COR-L47 (cell line): Measurements from ENCODE around the gene FCHSD2.
"Not testable (repeated sequence)": the region's sequence is repeated elsewhere in the genome, so short reads cannot be mapped to it uniquely, and the experiment has no call there.

ENCODE experiments used
- DNase-seq: peaks from one replicate; lab custom pipeline; 2025; lab: John Stamatoyannopoulos, UW

The FCHSD2 gene

DNA sequence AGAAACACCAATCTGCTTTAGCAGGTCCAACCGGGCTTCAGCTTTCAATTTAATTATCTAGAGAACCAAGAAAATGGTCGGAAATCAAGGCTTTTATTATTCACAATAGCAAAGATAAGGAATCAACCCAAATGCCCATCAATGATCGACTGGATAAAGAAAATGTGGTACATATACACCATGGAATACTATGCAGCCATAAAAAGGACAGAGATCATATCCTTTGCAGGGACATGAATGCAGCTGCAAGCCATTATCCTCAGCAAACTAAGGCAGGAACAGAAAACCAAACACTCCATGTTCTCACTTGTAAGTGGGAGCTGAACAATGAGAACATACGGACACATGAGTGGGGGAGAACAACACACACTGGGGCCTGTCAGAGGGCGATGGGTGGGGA is 274.1 kb downstream of the FCHSD2 start:
- no peak for DNase-seq

DNA sequence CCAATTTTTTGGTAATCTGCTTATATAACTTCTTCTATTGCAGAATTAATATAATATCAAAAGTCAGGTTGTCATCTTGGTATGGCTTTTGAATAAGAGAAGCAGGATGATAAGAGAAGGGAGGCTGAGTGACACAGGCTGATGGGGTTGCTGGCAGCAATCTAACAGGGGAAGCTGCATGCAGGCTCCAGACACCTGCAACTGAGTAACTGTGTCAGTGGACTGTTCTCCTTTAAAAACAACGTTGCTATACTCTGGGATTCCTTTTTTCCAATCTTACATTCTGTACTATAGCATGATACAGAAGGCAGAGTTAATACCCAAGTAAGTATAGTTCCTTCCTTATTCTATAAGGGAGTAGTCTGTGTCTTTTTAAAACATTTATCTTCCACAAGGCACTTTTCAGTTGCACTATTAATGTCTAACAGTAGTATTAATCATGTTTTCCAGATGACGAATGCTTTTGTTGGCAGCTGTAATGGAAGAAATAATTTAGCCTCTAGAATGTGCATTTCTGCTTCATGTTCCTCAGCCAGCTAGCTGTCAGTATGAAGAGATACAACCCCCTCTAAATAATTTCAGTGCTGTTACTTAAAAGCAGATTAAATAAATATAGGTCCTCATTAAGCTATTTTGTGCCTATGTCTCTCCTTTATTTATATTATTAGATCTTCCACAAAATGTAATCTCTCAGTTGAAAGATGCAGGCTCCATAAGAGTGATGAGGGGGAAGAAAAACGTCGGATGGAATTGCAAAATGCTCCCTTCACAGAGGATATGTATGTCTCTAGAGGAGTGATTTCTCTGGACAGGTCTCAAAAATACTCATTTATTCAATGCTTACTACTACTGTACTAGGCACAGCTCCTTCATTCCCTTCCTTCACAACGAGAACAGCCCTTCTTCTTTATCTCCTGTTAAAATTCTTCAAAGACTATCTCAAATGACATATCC is 277.1 kb downstream of the FCHSD2 start:
- DNase-seq, result no peak

DNA sequence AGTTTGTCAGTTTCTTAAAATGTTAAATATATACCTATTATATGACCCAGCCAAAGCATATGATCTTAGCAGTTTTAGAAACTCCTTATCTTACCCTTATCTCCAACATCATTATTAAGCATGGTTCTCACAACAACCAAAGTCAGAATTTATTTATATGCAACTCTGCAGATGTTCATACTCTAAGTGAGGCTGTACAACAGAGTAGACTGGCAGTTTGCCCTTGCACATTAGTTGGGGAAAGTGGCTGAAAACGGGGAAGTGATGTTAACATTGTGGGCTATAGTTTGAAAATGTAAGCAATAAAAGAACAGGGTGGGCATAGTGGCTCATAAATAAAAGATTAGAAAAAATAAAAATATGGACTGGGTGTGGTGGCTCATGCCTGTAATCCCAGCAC is 278.2 kb downstream of the FCHSD2 start:
- no peak for DNase-seq

DNA sequence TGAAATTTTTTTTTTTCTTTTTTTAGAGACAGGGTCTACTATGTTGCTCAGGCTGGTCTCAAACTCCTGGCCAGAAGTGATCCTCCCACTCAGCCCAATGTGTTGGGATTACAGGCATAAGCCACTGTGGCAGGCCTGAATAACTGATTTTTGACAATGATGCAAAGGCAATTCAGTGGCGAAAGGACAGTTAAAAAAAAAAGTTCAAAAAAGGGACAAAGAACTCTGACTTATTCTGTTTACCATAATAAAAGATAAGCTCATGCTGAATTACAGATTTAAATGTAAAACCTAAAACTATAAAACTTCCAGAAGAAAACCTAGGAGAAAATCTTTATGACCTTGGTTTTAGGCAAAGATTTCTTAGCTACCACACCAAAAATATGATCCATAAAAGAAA is 279.0 kb downstream of the FCHSD2 start:
- no peak for DNase-seq

DNA sequence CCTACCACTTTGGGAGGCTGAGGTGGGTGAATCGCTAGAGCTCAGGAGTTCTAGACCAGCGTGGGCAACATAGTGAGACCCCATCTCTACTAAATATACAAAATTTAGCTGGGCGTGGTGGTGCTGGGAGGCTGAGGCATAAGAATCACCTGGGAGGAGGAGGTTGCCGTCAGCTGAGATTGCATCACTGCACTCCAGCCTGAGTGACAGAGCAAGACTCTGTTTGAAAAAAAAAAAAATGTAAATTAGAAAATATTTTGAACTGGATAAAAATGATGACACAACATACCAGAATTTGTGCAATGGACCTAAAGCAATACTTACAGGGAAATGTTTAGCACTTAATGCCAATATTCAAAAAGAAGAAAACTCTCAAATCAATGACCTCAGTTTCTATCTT is 281.5 kb downstream of the FCHSD2 start:
- DNase-seq, result no peak

DNA sequence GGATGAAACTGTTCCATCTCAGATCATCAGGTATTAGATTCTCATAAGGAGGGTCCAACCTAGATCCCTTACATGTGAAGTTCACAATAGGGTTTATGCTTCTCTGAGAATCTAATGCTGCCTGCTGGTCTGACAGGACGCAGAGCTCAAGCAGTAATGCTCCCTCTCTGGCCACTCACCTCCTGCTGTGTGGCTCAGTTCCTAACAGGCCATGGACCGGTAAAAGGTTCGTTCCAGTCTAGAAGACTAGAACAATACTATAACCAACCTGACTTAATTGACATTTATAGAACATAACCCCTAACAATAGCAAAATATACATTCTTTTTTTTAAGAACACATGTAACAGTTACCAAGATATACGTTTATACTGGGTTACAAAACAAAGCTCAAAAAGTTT is 282.1 kb downstream of the FCHSD2 start:
- no peak for DNase-seq

DNA sequence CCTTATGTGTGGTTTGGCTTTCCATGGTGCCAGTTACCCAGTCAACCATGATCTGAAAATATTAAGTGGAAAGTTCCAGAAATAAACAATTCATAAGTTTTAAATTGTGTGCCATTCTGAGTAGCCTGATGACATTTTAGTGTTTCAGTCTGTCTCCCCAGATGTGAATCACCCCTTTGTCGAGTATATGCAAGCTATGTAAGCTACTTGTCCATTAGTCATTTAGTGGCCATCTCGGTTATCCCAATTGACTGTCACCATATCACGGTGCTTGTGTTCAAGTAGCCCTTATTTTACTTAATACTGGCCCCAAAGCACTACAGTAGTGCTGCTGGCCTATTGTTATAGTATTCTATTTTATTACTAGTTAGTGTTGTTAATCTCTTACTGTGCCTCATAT is 283.0 kb downstream of the FCHSD2 start:
- no peak for DNase-seq

DNA sequence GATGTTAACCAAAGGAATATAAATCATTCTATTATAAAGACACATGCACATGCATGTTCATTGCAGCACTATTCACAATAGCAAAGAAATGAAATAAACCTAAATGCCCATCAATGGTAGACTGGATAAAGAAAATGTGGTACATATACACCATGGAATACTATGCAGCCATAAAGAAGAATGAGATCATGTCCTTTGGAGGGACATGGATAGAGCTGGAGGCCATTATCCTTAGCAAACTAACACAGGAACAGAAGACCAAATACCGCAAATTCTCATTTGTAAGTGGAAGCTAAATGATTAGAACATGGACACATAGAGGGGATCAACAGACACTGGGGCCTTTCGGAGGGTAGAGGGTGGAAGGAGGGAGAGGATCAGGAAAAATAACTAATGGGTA is 283.9 kb downstream of the FCHSD2 start:
- DNase-seq, result not testable (repeated sequence)

DNA sequence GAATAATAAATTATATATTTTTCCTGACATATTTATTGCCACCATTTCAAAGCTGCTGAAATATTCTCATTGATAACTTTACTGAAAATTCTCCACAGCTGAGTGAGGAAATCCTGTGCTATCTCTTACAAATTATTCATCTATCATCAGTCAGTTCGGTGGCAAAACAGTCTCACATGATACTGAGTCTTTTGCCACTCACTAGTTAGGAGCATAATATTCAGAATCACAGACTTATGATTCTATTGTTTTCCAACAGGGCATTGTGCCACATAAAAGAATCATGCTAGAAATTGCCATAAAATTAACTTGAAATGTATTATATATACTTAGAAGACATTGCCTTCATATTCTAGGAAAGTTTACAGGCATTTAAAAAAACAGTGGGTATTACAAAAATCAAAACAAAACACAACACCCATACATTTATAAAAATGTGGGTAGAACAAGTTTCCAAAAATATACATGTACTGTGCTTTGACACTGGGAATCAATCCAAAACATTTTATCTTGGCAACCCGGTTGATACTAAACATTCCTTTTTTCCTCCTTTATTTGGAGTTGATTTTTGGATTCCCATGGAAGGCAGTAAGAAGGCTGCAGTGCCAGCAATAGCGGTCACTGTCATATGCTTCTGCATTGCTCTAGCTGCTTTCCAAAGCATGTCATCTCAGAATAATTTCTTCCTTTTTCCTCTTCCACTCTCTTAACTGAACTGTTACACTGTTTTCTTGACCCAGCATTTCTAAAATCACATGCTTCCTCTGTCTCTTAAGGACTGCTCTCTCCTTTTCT is 285.4 kb downstream of the FCHSD2 start:
- DNase-seq, result no peak

DNA sequence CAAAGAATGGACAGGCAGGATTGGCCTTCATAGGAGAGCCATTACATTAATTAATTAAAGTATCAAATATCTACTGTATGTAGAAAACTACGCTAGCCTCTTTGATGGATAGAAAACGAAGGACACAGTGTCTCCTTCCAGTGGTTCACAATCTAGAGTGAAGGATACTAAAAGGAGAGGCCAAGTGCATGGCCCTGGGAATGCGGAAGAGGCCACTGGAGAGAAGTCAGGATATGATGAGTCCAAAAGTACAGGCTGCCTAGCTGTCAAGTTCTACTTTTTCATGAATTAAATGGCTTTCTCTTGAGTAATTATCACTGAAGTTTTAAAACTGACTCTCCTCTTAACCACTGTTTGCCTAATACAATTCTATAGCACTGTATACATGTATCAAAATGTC is 286.1 kb downstream of the FCHSD2 start:
- no peak for DNase-seq

DNA sequence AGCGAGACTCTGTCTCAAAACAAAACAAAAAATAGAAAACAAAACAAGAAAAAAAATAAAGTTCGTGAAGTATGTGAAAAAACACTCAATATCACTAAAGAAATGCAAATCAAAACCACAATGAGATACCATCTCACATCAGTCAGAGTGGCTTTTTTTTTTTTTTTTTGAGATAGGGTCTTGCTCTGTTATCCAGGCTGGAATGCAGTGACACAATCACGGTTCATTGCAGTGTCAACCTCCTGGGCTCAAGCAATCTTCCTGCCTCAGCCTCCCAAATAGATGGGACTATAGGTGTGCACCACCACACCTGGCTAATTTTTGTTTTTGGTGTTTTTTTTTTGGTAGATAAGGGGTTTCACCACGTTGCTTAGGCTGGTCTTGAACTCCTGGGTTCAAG is 290.4 kb downstream of the FCHSD2 start:
- no peak for DNase-seq

DNA sequence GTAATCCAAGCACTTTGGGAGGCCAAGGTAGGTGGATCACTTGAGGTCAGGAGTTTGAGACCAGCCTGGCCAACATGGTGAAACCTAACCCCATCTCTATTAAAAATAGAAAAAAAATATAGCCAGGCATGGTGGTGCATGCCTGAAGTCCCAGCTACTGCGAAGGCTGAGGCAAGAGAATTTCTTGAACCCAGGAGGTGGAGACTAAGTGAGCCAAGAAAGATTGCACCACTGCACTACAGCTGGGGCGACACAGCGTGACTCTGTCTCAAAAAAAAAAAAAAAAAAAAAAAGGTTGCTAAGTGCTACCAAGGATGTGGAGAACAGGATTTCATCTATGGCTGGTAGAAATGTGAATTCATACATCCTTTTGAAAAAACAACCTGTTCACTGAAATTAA is 291.3 kb downstream of the FCHSD2 start:
- no peak for DNase-seq

DNA sequence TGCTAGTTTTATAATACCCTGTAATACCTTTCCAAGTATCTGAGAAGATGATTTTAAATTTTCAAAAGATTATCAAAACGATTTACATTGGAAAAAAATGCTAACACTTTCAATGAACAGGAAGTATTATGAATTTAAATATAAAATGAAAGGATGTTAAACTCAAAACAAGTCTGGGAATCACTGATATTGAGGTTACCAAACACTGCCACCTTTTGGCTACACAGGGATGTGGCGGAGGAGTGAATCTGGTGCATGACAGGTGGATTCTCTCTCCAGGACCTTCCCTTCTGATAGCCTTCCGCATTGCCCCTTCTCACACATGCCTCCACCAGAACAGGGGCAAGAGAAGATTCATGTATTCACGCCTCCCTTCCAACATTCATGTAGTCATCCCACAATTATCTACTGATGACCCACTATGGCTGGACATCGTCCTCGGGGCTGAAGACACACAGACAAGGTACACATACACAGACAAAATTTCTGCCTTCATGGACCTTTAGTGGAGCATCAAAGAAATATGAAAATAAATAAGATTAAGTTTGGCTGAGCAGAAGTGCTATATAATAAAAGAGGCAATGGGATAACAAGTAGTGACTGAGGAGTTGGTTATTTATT is 293.2 kb downstream of the FCHSD2 start:
- DNase-seq, result peak; percentile 18

DNA sequence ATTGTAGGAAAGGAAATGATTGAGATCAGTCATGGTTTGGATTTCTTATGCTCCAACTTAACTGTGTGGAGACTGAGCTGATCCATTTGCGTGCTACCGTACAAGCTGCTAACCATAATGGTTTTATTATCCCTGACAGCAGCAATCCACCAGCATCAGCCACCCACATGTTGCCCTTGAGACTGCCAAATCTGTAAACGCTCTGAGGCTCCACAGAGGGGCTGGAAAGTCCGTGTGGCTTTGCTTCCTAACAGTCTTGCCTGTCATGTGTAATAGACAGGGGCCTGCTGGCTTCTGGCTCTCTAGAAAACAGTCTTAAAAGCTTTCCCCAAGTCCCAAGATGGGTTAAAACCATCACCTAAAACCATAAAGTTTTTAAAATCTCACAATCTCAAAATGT is 297.8 kb downstream of the FCHSD2 start:
- no peak for DNase-seq

DNA sequence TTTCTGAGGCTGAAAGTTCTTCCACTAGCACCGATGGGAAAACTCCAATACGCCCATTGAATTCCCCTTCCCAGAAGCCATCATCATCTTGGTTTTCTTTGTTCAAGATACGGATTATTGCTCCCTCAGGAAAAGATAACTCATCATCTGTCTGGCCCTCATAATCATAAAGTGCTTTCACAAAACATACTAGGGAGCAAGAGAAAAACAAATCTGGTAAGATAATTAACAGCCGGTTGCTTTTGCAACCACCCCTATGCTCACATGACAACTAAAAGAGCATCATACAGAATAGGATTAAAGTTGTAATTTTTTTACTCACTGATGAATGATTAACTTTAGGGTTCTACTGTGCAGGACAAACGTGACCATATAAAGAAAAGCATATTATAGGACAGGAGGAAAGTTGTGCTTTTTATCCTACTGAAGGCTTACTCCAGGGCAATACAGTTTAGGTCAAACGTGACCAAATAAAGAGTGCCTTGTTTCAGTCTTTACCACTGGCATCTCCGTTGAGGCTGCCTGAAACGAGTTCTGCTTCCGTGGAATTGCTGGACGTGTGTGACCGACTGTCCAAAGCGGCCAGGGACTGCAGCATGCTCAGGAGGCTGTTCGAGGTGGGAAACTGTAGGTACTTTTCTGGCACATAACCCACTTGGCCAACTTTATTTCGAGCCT is 299.3 kb downstream of the FCHSD2 start:
- DNase-seq, result no peak

DNA sequence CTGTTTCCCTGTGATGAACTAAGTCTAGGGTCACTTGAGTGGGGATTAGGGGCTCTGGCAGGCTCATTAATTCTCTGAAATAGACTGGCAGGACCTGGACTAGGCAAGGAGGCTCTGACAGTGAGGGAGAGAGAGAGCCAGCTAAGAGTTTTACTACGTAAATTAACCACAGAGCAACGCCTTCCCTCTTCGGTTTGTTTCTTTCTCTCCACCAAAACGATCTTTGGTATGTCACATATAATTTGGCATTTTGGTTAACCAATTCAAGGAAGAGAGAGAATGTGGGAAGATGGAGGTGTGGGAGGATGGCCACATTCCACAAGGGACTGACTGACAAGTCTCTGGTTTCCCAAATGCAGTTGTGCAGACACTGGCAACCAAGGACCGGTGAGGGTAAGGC is 300.0 kb downstream of the FCHSD2 start:
- DNase-seq, result no peak

DNA sequence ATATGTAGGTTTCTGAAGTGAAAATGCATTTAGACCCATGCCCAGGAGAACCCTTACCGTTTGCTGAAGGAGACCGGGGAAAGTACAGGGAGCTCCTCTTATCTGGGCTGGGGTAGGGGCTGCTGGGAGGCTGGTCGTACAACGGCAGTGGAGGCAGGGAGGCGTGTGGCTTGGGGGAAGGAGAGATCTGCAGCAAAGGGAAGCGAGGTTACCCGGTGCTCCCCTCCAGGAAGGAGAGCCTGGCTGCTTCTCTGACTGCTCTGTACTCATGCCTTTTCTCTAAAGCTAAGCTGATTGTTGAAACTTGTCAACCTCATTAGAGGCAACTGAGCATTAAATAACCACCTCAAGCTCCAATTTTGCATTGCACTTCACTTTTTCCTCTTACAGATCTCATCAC is 300.7 kb downstream of the FCHSD2 start:
- no peak for DNase-seq

DNA sequence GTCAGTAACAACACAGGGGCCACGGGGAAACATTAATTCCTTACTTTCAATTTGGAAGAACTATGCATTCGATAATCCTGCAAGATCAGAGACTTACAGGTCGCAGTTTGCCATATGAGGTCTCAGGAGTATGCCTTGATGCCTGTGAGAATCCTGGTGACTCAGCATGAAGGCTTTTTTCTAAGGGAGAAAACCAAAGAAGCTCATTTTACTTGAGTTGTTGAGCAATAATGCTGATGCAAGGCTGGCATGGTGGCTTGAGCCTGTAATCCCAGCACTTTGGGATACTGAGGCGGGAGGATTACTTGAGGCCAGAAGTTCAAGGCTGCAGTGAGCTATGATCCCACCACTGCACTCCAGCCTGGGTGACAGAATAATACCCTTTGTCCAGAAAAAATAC is 301.3 kb downstream of the FCHSD2 start:
- DNase-seq, result no peak

DNA sequence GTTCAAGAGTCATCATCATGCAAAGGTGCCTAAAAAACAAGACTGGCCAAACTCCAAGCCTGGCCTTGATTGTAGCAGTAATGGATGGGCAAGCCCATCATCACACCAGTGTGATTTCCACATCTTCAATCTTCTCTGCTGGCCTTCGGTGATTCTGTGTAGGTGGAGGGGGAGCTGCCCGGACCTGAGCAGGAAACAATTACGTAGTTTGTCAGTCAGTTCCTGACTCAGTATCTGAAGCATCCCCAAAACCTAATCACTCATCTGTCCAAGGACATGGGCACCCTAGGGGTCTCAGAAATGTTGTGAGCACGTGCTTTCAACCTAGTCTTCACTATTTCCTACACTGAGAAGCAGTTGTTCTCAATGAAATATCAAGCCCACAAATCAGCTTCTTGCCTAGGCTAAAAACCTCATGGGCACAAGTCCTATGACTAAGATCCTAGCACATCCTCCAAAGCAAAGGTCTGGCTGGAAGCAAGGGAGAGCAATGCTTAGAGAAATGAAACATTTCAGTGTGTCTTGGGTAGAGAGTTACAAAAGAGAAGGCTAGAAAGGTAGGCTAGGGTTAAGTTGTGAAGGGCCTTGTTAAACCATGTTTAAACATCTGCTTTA is 303.3 kb downstream of the FCHSD2 start:
- DNase-seq, result no peak

DNA sequence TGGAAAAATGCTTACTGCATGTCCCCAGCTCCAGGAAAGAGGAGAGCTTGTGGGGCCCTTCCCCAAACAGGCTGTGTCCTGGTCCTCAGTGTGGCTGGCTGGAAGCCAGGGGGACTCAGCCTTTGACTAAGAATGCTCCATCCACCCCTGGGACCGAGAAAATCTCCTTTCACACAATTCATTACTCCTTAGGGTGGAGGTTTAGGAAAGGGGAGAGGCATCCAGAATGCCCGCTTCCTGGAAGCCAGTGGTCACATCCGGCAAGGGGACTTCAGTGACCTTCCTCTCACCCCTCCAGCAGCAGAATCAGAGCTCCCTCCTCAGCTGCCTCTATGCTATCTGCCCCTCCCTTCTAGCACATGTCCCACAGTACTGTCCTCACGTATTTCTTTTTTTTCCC is 306.0 kb downstream of the FCHSD2 start:
- DNase-seq, result no peak

DNA sequence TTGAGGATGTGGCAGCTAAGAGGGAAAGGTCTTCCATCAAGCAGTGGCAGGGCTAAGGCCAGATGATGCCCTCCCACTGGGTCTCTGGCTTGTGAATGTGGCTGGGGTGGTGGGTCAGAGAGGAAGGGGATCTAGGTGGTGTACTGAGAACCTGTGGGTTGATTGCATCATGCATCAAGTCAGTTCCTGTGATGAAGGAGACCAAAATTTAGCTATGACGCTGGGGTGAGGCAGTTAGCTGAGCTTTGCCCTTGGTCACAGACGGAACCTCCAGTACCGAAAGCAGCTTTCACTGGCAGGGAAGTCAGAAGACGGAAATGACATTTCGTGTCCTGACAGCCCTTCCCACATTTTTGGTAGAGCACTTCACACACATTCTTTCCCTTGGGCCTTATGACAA is 307.2 kb downstream of the FCHSD2 start:
- no peak for DNase-seq
